Lower leg skin (tissue), 3 donors: ENCODE data around the gene POC1B.

ENCODE experiments used
- POLR2A ChIP-seq, 2 donors: fragments of 450-650 bp; IDR thresholded peaks; one replicate each; pipeline ENCODE4 v1.6.1; 2016 to 2017; ENCODE audit warnings: antibody characterized with exemption in 2 of 2, mild to moderate bottlenecking in 1 of 2, moderate library complexity in 1 of 2
- TF ChIP-seq, protein P1 (sequence below), 3 donors: fragments of 450-650 bp; IDR thresholded peaks; one replicate each; pipeline ENCODE4 v1.5.1; 2016; ENCODE audit warnings: antibody characterized with exemption in 3 of 3, mild to moderate bottlenecking in 3 of 3, moderate library complexity in 2 of 3

DNA sequence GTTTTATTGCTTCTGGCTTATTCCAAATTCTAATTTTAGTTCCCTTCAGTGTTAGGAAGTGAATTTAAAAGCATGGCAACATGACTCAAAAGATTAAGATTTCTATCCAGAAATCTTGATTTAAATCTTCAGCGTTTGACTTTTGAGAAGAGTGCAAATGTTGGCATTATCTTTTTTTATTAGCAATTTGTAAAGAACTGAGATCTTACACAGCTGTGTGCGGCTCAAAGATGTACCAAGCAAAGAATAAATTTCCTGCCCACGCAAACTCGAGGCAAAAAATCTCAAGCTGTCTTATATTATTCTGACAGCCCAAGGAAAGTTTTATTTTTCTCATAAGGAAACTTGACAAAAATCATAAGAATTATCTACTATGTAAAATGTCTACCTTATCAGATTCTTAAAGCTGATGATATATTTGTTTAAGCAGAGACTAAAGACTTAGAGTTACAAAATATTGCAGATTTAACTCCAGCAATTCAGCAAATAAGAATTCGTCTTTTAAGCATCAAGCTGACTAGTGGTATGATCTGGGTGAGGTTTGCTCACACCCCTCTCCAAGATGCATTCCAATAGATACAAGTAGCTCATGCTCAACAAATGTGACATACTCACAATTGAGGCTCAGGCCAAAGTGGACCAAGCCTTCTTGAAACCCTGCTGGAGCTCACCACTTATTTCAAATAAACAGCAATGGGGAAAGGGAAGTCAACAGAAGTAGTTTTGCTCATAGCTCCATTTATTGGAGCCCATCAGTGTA, 47.4 kb upstream of the POC1B start:
- TF ChIP-seq POLR2A (IDR thresholded peaks at IDR 0.05), result no peak
- TF ChIP-seq, protein P1, sequence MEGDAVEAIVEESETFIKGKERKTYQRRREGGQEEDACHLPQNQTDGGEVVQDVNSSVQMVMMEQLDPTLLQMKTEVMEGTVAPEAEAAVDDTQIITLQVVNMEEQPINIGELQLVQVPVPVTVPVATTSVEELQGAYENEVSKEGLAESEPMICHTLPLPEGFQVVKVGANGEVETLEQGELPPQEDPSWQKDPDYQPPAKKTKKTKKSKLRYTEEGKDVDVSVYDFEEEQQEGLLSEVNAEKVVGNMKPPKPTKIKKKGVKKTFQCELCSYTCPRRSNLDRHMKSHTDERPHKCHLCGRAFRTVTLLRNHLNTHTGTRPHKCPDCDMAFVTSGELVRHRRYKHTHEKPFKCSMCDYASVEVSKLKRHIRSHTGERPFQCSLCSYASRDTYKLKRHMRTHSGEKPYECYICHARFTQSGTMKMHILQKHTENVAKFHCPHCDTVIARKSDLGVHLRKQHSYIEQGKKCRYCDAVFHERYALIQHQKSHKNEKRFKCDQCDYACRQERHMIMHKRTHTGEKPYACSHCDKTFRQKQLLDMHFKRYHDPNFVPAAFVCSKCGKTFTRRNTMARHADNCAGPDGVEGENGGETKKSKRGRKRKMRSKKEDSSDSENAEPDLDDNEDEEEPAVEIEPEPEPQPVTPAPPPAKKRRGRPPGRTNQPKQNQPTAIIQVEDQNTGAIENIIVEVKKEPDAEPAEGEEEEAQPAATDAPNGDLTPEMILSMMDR (IDR thresholded peaks at IDR 0.05), result no peak
